Stomach (tissue), 4 donors: ENCODE measurements around the gene OR10G3.

ENCODE experiments used
- CTCF ChIP-seq, 7 experiments: fragments of 450-650 bp in 4 of 7; fragments of 200-600 bp in 3 of 7; sonication (generic) in 3 of 7; IDR thresholded peaks; one replicate each; pipeline ENCODE4 v1.5.1; 2016 to 2019; ENCODE audit warnings: antibody characterized with exemption in 7 of 7, control low read depth in 2 of 7, mild to moderate bottlenecking in 1 of 7
- POLR2A ChIP-seq, 4 donors: fragments of 450-650 bp; IDR thresholded peaks; one replicate each; pipeline ENCODE4 v1.6.1; 2016; ENCODE audit warnings: antibody characterized with exemption in 4 of 4, control low read depth in 2 of 4, mild to moderate bottlenecking in 1 of 4, moderate library complexity in 1 of 4

GRCh38 chr14:21543521-21543960 lies 36.3 kb downstream of the OR10G3 start:
- no peak for TF ChIP-seq POLR2A (IDR thresholded peaks at IDR 0.05)
- TF ChIP-seq CTCF (IDR thresholded peaks at IDR 0.05), result no peak
